Measurements from ENCODE around the gene APOBEC3F. TPM values are rescaled to one million over a fixed set of nuclear protein-coding genes. Genes with fewer than 3 reads are reported as not detected.
"Not testable (repeated sequence)": the region's sequence is repeated elsewhere in the genome, so short reads cannot be mapped to it uniquely, and the experiment has no call there.

The APOBEC3F gene
- total RNA-seq, 2 donors from 2014 or later, result 3.4 to 6.3 TPM

DNA sequence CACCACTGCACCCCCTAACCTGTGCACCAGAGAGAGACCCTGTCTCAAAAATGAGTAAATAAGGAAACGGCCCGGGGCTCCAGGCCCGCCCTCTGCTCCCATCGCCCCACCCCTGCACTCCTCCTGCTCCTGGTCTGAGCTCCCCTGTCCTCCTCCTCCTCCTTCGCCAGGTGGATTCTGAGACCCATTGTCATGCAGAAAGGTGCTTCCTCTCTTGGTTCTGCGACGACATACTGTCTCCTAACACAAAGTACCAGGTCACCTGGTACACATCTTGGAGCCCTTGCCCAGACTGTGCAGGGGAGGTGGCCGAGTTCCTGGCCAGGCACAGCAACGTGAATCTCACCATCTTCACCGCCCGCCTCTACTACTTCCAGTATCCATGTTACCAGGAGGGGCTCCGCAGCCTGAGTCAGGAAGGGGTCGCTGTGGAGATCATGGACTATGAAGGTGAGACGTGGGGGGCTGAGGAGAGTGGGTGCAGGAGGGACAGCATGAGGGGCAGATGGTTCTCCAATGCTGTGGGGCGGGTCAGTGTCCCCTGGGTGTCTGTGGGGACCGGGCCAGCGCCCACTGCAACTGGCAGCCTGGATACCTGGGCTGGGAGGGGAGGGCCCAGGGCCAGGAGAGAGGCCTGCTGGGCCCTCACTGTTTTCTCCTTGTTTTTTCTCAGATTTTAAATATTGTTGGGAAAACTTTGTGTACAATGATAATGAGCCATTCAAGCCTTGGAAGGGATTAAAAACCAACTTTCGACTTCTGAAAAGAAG lies 22.9 kb upstream of the APOBEC3F start:
- TF ChIP-seq, protein P1, sequence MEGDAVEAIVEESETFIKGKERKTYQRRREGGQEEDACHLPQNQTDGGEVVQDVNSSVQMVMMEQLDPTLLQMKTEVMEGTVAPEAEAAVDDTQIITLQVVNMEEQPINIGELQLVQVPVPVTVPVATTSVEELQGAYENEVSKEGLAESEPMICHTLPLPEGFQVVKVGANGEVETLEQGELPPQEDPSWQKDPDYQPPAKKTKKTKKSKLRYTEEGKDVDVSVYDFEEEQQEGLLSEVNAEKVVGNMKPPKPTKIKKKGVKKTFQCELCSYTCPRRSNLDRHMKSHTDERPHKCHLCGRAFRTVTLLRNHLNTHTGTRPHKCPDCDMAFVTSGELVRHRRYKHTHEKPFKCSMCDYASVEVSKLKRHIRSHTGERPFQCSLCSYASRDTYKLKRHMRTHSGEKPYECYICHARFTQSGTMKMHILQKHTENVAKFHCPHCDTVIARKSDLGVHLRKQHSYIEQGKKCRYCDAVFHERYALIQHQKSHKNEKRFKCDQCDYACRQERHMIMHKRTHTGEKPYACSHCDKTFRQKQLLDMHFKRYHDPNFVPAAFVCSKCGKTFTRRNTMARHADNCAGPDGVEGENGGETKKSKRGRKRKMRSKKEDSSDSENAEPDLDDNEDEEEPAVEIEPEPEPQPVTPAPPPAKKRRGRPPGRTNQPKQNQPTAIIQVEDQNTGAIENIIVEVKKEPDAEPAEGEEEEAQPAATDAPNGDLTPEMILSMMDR (IDR thresholded peaks at IDR 0.05), result no peak
- no peaks in the 10 kb centered on the region for H3K27me3 ChIP-seq
- H3K4me3 ChIP-seq, result no peak overlapping the region
- no peak overlapping the region for H3K27ac ChIP-seq
- H3K36me3 ChIP-seq, result no peaks in the 10 kb centered on the region
- DNase-seq (ENCODE audit: low spot score), result no peak
- H3K9me3 ChIP-seq, result no peaks in the 10 kb centered on the region
- peaks cover 0 to 33% of the 10 kb centered on the region in 2 donors for H3K4me1 ChIP-seq

DNA sequence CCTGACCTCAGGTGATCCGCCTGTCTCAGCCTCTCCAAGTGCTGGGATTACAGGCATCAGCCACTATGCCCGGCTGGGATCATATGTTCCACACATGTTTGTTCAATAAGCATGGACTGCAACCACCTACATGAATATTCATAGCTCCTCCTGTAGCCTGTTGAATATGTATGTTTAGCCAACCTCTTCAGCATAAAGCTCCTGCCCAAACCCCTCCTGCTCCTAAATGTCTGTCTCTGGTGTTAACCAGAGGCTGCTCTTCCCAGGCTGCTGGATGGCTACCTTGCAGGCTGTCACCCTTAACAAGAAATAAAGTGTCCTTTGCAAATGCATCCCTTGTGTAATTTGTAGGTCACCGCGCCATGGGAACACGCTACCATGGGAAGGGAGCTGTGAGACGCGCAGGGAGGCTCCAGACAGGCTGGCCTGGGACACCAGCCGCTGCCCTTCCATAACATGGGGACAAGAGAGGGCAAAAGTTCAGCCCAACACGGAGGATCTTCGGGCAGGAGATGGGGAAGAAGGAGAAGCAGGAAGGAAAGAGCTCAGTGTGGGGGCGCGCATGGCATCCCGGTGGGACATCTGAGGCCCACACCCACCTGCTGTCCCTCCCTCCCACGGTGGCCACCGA lies 20.5 kb upstream of the APOBEC3F start:
- Histone ChIP-seq H3K4me3 (peak overlapping the region in 1 of 2 donors; percentile 49), H3K27ac (peak overlapping the region; percentile 51 to 63), H3K4me1 (peaks cover 0 to 21% of the 10 kb centered on the region in 2 donors)
- not testable (repeated sequence) for H3K9me3 ChIP-seq; H3K27me3 ChIP-seq; H3K36me3 ChIP-seq; DNase-seq (ENCODE audit: low spot score)

DNA sequence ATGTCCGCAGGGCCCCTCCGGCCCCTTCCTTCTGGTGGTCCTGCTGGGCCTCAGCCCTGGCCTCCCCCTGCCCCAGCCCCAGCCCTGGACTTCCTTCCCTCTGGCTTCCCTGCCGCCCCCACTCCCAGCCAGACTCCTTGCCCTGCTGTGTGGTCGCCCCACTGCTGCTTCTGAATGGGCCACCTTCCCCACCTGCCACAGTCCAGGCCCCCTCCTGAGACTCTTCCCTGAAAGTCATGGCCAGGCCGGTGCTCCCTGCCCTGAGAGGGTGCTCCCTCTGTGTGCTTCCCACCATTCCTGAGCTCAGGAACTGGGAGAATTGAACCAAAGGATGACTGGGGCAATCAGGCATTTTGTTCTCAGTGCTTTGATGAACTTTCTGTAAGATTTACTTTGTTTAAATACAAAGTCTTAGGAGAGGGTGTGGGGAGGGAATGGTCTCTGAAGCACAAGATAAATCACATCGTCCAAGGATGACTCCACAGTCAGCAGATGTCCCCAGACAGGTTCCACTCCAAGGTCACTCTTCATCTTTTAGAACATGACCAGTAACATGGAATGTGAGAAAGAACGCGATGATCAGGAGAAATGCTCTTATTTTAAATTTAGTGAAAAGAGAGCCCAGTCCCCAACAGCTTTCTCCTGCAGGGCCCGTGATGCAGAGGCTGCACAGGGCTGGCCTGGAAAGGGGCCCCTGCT lies 19.0 kb upstream of the APOBEC3F start:
- Histone ChIP-seq H3K36me3 (no peaks in the 10 kb centered on the region), H3K9me3 (no peaks in the 10 kb centered on the region), H3K27me3 (no peaks in the 10 kb centered on the region), H3K4me3 (peak overlapping the region; percentile 34 to 49), H3K4me1 (peaks cover 0 to 16% of the 10 kb centered on the region in 2 donors), H3K27ac (peak overlapping the region; percentile 69 to 70)
- TF ChIP-seq, protein P1 (IDR thresholded peaks at IDR 0.05), result no peak
- no peak for DNase-seq (ENCODE audit: low spot score)

DNA sequence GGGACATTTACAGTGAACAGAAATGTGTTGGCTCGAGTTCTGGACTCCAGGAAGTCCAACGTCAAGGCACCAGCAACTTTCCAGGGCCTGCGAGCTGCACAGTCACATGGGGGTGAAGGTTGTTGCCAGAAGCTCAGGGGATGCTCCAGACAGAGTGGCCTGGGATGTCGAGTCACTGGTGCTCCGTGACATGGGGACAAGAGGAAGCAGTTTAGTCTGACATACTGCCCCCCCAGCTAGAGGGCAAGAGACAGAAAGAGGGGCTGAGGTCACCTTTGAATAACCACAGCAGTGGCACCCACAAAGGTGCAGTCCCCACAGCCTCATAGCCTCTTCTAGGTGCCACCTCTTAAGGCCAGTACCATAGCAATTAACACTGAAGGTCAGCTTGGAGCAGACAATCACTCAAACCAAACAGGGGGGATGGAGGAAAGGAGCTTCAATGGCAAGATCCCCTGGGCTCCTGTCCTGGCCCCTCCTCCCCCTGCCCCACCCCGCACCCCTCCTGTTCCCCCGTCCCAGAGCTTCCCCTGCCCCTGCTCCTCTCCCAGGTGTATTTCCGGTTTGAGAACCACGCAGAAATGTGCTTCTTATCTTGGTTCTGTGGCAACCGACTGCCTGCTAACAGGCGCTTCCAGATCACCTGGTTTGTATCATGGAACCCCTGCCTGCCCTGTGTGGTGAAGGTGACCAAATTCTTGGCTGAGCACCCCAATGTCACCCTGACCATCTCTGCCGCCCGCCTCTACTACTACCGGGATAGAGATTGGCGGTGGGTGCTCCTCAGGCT lies 15.9 kb upstream of the APOBEC3F start:
- Histone ChIP-seq H3K36me3 (no peaks in the 10 kb centered on the region), H3K27me3 (no peaks in the 10 kb centered on the region), H3K9me3 (no peaks in the 10 kb centered on the region), H3K4me1 (peaks cover 0 to 16% of the 10 kb centered on the region in 2 donors), H3K27ac (no peak overlapping the region), H3K4me3 (no peak overlapping the region)
- TF ChIP-seq, protein P1 (IDR thresholded peaks at IDR 0.05), result no peak
- DNase-seq (ENCODE audit: low spot score), result no peak

DNA sequence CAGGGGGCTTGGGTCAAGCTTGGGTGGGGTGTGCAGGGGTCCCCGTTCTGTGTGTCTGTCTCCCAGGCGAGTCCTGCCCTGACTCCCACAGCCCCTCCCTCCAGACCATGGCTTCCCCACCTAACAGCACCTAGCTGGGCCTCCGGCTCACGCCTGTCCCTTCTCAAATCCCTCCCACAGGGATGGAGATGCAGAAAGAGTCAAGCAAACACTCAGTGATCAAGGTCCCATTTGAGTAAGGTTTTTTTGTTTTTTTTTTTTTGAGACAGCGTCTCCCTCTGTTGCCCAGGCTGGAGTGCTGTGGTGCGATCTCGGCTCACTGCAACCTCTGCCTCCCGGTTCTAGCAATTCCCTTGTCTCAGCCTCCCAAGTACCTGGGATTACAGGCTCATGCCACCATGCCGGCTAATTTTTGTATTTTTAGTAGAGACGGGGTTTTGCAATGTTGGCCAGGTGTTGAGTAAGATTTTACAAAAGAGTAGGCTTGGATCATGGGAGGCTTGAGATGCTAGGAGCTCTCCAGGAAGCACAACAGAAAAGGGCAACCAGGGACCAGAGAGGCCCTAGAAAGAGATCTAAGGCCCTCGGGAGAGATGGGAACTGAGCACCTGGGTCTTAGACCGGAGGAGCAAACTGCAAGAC lies 14.0 kb upstream of the APOBEC3F start:
- no peak overlapping the region for H3K27ac ChIP-seq
- TF ChIP-seq, protein P1 (IDR thresholded peaks at IDR 0.05), result no peak
- H3K4me1 ChIP-seq, result peaks cover 0 to 1% of the 10 kb centered on the region in 2 donors
- no peak for DNase-seq (ENCODE audit: low spot score)
- no peaks in the 10 kb centered on the region for H3K36me3 ChIP-seq
- no peaks in the 10 kb centered on the region for H3K9me3 ChIP-seq
- no peaks in the 10 kb centered on the region for H3K27me3 ChIP-seq
- no peak overlapping the region for H3K4me3 ChIP-seq

All from right atrium auricular region (tissue), 2 donors.